GM18951 (cell line): ENCODE results near the gene LHPP.

Source experiments
- POLR2A ChIP-seq: IDR thresholded peaks from 4 replicates; pipeline ENCODE4 v1.6.1; 2011; ENCODE audit warnings: mild to moderate bottlenecking; ENCODE audit not compliant: insufficient read length, insufficient read depth; ENCODE audit errors: extremely low read depth
- in situ Hi-C: fragments of 300-500 bp; cut with MboI; formaldehyde crosslinking; loops from one replicate; pipeline ENCODE4 v1.12.0; 2022; ENCODE audit warnings: low sequenced_read_pairs, mixed read lengths, inconsistent platforms; ENCODE audit not compliant: unreplicated experiment

LHPP gene

GRCh38 chr10:124505279-124505678 is 43.7 kb downstream of the LHPP start:
- no peak for TF ChIP-seq POLR2A
- in situ Hi-C loops = no loop called here

- no peak for TF ChIP-seq POLR2A
- in situ Hi-C loops = no loop called here
These were observed 46.5 kb downstream of the LHPP start for GRCh38 chr10:124508070-124508667.

- in situ Hi-C loops = no loop called here
- no peak for TF ChIP-seq POLR2A
These were observed 47.4 kb downstream of the LHPP start for GRCh38 chr10:124508907-124509454.

GRCh38 chr10:124509880-124510632 is 48.4 kb downstream of the LHPP start:
- in situ Hi-C loops = no loop called here
- TF ChIP-seq POLR2A = no peak

GRCh38 chr10:124510759-124511158 is 49.1 kb downstream of the LHPP start:
- TF ChIP-seq POLR2A = no peak
- in situ Hi-C loops = no loop called here

GRCh38 chr10:124511205-124512039 is 49.8 kb downstream of the LHPP start:
- no peak for TF ChIP-seq POLR2A
- in situ Hi-C loops = no loop called here

GRCh38 chr10:124512040-124512428 is 50.4 kb downstream of the LHPP start:
- in situ Hi-C loops = no loop called here

GRCh38 chr10:124512600-124512999 is 51.0 kb downstream of the LHPP start:
- no peak for TF ChIP-seq POLR2A
- in situ Hi-C loops = no loop called here

More at GRCh38 chr10:124512040-124512428, 50.4 kb downstream of the LHPP start:
- TF ChIP-seq POLR2A = no peak

- in situ Hi-C loops = no loop called here
- TF ChIP-seq POLR2A = no peak
These were observed 53.8 kb downstream of the LHPP start for GRCh38 chr10:124515244-124515970.

GRCh38 chr10:124516181-124516580 is 54.6 kb downstream of the LHPP start:
- in situ Hi-C loops = no loop called here
- TF ChIP-seq POLR2A = no peak

GRCh38 chr10:124516746-124517397 is 55.2 kb downstream of the LHPP start:
- TF ChIP-seq POLR2A = no peak
- in situ Hi-C loops = no loop called here

- in situ Hi-C loops = no loop called here
These were observed 55.8 kb downstream of the LHPP start for GRCh38 chr10:124517461-124517860.

More at GRCh38 chr10:124517461-124517860, 55.8 kb downstream of the LHPP start:
- no peak for TF ChIP-seq POLR2A
